Esophagus (tissue), 2 donors: ENCODE results near the gene EMC8. TPM values are rescaled to one million over a fixed set of nuclear protein-coding genes. Genes with fewer than 3 reads are reported as not detected.
"Not testable (repeated sequence)": the region's sequence is repeated elsewhere in the genome, so short reads cannot be mapped to it uniquely, and the experiment has no call there.

ENCODE experiments used
- H3K27ac ChIP-seq, 2 donors: one replicate each; pipeline ENCODE4 v1.5.1; 2013; ENCODE audit warnings: low read depth in 2 of 2, mild to moderate bottlenecking in 2 of 2, inconsistent platforms in 1 of 2, low read length in 1 of 2, moderate library complexity in 1 of 2
- H3K27me3 ChIP-seq, 2 donors: one replicate each; pipeline ENCODE4 v1.6.1; 2013; ENCODE audit warnings: low read length in 2 of 2, control low read depth in 1 of 2, mild to moderate bottlenecking in 1 of 2; ENCODE audit not compliant: insufficient read depth in 2 of 2, control insufficient read depth in 1 of 2
- H3K36me3 ChIP-seq, 2 donors: one replicate each; pipeline ENCODE4 v1.6.1; 2013; ENCODE audit warnings: low read length in 1 of 2; ENCODE audit not compliant: control insufficient read depth in 2 of 2, insufficient read depth in 2 of 2
- H3K4me1 ChIP-seq, 2 donors: one replicate each; pipeline ENCODE4 v1.6.1; 2013; ENCODE audit warnings: low read length in 1 of 2; ENCODE audit not compliant: control insufficient read depth in 2 of 2, insufficient read depth in 2 of 2
- H3K4me3 ChIP-seq, 2 donors: one replicate each; pipeline ENCODE4 v1.5.1; 2013; ENCODE audit warnings: low read length in 2 of 2, mild to moderate bottlenecking in 2 of 2, low read depth in 1 of 2, moderate library complexity in 1 of 2
- H3K9me3 ChIP-seq, 2 donors: one replicate each; pipeline ENCODE4 v1.6.1; 2013; ENCODE audit warnings: mild to moderate bottlenecking in 2 of 2, low read depth in 1 of 2, low read length in 1 of 2, moderate library complexity in 1 of 2; ENCODE audit not compliant: control insufficient read depth in 2 of 2, insufficient read depth in 1 of 2
- WGBS, 2 donors: extraction: QIAGEN DNeasy Blood & Tissue Kit; methylation state at CpG; one replicate each; pipeline ENCODE4 v1.1.7; 2013; 5-methylcytosine and 5-hydroxymethylcytosine counted together
- polyA plus RNA-seq, 2 donors: library from polyadenylated mRNA; stranded (reverse); fragments of 200-250 nt; gene quantifications; one replicate each; pipeline ENCODE4 v1.2.3, GENCODE V29; 2013
- donor health status: healthy with polysubstance abuse.
- donor health status: Bipolar disorder and iron deficiency.

Gene EMC8
- polyA plus RNA-seq, 2 donors, result 6.2 to 15.1 TPM

DNA sequence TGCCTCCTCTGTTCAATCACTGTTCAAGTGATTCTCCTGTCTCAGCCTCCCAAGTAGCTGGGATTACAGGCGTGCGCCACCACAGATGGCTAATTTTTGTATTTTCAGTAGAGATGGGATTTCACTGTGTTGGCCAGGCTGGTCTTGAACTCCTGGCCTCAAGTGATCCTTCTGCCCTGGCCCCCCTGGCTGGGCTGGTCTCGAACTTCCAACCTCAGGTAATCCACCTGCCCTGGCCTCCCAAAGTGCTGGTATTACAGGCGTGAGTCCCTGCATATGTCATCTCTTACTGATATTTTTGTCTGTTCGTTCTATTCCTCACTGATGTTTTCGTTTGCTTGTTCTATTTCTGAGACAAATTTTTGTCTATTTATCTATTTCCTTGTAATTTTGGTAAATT is 17.9 kb upstream of the EMC8 start:
- not testable (repeated sequence) for H3K4me3 ChIP-seq, H3K4me1 ChIP-seq, H3K27ac ChIP-seq, H3K9me3 ChIP-seq, H3K36me3 ChIP-seq, H3K27me3 ChIP-seq
- WGBS, 2 donors, result 91 to 92% methylated on average over 6 of the region's 6 CpGs

- no peaks in the 10 kb centered on the region for H3K27me3 ChIP-seq
- no peak overlapping the region for H3K27ac ChIP-seq
- H3K4me3 ChIP-seq, result no peak overlapping the region
- WGBS, 2 donors, result 90 to 94% methylated on average over 14 of the region's 14 CpGs
- peaks cover 0 to 3% of the 10 kb centered on the region in 2 donors for H3K9me3 ChIP-seq
- H3K36me3 ChIP-seq, result no peaks in the 10 kb centered on the region
- H3K4me1 ChIP-seq, result no peaks in the 10 kb centered on the region
Observed at GRCh38 chr16:85816159-85816558, 16.8 kb upstream of the EMC8 start.

DNA sequence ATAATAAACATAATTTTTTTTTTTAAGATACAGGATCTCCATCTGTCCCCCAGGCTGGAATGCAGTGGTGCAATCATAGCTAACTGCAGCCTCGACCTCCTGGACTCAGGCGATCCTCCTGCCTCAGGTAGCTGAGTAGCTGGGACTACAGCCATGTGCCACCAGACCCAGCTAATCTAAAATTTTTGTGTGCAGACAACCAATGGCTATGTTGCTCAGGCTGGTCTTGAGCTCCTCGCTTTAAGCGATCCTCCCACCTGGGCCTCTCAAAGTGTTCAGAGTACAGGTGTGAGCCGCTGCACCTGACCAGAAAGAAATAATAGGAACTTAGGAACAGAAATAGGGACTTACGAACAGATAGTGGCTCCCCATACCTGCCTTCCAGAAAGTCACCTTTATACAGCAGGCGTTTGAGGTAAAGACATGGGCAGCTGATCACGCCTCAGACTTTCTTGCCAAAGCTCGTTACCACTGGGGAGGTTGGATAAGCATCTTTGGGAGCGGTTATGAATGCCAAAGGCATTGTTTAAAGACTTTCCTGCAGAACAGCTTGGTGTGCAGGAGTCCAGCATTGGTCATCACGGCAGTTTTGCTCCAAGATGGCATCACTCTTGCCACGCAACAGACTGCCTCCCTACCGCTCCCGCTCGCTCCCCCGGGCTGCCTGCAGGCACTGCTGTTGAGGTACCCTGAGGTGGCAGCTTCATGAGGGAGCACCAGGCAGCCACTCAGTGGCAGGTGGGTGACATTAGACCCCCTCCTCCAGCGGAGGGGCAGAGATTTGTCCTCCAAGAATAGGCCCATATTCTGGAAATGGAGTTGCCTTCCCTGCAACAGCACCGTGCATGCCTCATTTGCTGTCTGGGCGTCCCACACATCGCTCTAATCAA is 13.7 kb upstream of the EMC8 start:
- 82 to 83% methylated on average over 20 of the region's 20 CpGs for WGBS, 2 donors

DNA sequence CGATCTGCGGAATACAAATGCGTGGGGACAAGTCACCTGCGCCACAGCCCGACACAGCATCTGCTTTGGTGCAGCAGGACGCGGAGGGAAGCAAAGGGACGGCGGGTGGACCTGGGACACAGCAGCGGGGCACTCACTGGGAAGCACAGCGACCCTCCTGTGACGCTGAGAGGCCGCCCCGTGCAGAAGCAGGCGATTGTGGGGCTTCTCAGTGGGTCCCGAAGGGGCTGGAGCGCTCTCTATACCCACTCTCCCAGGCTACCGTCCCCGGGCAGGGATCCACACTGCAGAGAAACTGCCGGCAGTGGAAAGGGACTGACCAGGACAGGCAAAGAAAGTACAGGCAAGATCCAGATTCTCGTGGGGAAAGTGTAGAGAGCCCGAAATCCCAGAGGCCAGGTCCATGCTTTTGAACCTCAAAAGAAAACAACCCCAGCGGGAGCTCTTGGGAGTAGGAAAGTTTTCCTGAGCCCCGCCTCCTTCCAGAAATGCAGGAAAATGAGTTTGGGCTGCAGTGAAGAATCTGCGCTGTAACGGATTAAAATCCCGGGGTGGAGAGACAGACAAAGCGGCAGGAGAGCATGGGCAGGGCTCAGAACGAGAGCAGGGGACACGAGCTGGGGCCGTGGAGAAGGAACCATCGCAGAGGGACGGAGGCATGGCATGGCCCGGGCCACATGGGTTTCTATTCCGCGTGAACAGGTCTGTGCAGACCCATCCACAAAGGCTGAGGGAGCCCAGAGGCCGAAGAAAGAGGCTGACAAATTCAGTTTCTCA is 12.9 kb upstream of the EMC8 start:
- Histone ChIP-seq H3K4me3 (no peak overlapping the region), H3K27ac (no peak overlapping the region), H3K9me3 (peaks cover 0 to 5% of the 10 kb centered on the region in 2 donors), H3K36me3 (no peaks in the 10 kb centered on the region), H3K27me3 (no peaks in the 10 kb centered on the region), H3K4me1 (no peaks in the 10 kb centered on the region)
- 41 to 49% methylated on average over 37 of the region's 37 CpGs for WGBS, 2 donors

More for the DNA sequence above, 13.7 kb upstream of the EMC8 start:
- Histone ChIP-seq H3K36me3 (no peaks in the 10 kb centered on the region), H3K27ac (no peak overlapping the region), H3K9me3 (peaks cover 0 to 5% of the 10 kb centered on the region in 2 donors), H3K27me3 (no peaks in the 10 kb centered on the region), H3K4me1 (no peaks in the 10 kb centered on the region), H3K4me3 (no peak overlapping the region)

DNA sequence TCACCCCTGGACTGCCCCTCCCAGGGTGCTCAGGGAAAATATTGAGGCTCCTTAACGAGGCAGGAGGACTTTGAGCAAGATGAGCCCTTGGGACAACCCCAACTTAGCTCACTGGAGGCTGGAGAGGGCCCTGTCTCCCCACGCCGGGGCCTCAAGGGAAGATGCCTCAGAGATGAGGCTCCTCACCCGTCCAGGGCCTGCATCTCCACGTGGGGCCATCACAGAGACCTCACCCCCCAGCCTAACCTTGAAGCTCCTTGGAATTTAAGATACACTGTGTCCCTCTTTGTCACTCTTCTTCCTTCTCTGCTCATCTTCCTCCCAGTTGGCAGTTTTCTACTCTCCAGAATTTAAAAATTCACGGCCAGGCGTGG is 11.4 kb upstream of the EMC8 start:
- Histone ChIP-seq H3K27me3 (no peaks in the 10 kb centered on the region), H3K4me1 (no peaks in the 10 kb centered on the region), H3K4me3 (peak overlapping the region in 1 of 2 donors; percentile 0), H3K9me3 (peaks cover 0 to 5% of the 10 kb centered on the region in 2 donors), H3K36me3 (peaks cover 2 to 10% of the 10 kb centered on the region in 2 donors), H3K27ac (no peak overlapping the region)
- WGBS, 2 donors, result 86 to 89% methylated on average over 7 of the region's 7 CpGs

DNA sequence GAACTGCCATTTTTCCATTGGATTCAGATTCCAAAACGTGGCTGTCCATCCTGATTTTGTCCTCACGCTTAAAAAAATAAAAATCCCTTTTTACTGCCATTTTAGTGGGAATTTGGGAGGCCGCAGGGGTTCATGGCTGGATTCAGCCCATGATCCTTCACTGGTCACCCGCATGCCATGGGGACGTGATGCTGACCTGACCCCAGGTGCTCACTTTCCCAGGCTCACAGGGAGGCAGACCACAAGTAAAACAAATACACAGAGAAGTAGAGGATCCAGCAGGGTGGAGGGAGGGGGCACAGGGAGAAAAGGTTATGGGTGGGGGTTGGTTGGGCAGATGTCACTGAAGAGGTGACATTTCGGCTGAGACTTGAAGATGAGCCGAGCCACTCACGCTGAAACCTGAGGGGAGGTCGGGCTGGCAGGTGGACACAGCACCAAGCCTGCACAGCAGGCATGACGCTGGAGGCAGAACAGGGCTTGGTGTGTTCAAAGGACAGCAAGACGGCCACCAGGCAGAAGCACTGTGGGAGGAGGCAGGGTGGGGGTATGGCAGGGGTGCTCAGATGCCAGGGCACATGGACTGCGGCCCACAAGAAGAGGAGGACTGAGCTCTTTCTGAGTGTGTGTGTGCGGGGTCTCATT is 10.9 kb upstream of the EMC8 start:
- 81 to 85% methylated on average over 13 of the region's 13 CpGs for WGBS, 2 donors

GRCh38 chr16:85809645-85810044 is 10.3 kb upstream of the EMC8 start:
- Histone ChIP-seq H3K9me3 (peaks cover 0 to 5% of the 10 kb centered on the region in 2 donors), H3K27me3 (no peaks in the 10 kb centered on the region), H3K27ac (no peak overlapping the region), H3K36me3 (peaks cover 8 to 20% of the 10 kb centered on the region in 2 donors), H3K4me3 (no peak overlapping the region), H3K4me1 (no peaks in the 10 kb centered on the region)
- 67 to 72% methylated on average over 10 of the region's 10 CpGs for WGBS, 2 donors

More for the DNA sequence above, 10.9 kb upstream of the EMC8 start:
- no peaks in the 10 kb centered on the region for H3K4me1 ChIP-seq
- H3K9me3 ChIP-seq, result peaks cover 0 to 5% of the 10 kb centered on the region in 2 donors
- H3K27me3 ChIP-seq, result no peaks in the 10 kb centered on the region
- H3K36me3 ChIP-seq, result peaks cover 3 to 15% of the 10 kb centered on the region in 2 donors
- H3K27ac ChIP-seq, result no peak overlapping the region
- H3K4me3 ChIP-seq, result peak overlapping the region in 1 of 2 donors; percentile 0

DNA sequence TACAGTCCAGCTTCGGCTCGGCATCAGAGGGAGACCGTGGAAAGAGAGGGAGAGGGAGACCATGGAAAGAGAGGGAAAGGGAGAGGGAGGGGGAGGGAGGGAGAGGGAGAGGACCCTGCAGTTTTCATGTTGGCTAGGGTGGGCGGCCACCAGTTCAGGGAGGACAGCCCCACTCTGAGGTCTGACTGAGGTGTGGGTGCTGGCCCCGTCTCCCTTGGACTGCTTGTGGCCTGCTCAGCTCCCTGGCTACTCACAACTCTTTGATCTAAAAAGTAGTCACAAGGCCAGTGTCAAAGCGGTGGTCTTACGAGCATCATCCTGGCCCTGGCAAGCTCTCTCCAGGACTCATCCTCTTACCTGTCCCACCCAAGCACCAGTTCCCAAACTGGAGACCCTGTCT is 9.6 kb upstream of the EMC8 start:
- Histone ChIP-seq H3K27ac (no peak overlapping the region), H3K36me3 (peaks cover 8 to 23% of the 10 kb centered on the region in 2 donors), H3K4me3 (no peak overlapping the region), H3K9me3 (peaks cover 0 to 5% of the 10 kb centered on the region in 2 donors), H3K4me1 (no peaks in the 10 kb centered on the region), H3K27me3 (no peaks in the 10 kb centered on the region)
- 93 to 100% methylated on average over 7 of the region's 7 CpGs for WGBS, 2 donors

DNA sequence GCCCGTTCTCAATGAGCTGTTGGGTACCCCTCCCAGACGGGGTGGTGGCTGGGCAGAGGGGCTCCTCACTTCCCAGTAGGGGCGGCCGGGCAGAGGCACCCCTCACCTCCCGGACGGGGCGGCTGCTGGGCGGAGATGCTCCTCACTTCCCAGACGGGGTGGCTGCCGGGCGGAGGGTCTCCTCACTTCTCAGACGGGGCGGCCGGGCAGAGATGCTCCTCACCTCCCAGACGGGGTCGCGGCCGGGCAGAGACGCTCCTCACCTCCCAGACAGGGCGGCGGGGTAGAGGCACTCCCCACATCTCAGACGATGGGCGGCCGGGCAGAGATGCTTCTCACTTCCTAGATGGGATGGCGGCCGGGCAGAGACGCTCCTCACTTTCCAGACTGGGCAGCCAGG is 8.8 kb upstream of the EMC8 start:
- H3K4me3 ChIP-seq, H3K27me3 ChIP-seq, H3K4me1 ChIP-seq, H3K27ac ChIP-seq, H3K9me3 ChIP-seq: not testable (repeated sequence)
- H3K36me3 ChIP-seq, result peaks cover 8 to 28% of the 10 kb centered on the region in 2 donors
- WGBS, 2 donors, result 92 to 99% methylated on average over 10 to 21 of the region's 27 CpGs
